ENCODE measurements around the gene POLG2. TPM values are rescaled to one million over a fixed set of nuclear protein-coding genes. Genes with fewer than 3 reads are reported as not detected.
"Not testable (repeated sequence)": the region's sequence is repeated elsewhere in the genome, so short reads cannot be mapped to it uniquely, and the experiment has no call there.

POLG2 gene
- polyA plus RNA-seq, 1 donor (not counting 4 experiments of a cell fraction or from before 2014, with no cell fraction given): 14.0 TPM

DNA sequence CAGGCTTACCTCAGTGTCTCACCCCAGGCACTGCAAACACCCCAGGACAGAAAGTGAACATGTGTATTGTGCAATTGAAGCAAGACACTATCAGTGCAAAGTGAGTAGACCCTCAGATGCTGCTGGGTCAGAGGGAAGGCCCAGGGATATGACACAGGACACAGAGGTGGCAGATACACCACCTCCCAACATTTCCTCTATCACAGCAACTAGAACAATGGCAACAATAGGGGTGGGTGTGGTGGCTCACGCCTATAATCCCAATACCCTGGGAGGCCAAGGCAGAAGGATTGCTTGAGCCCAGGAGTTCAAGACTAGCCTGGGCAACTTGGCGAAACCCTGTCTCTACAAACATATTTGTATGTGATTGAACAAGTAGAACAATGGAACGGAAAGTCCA is 25.4 kb downstream of the POLG2 start:
- TF ChIP-seq, protein P1, sequence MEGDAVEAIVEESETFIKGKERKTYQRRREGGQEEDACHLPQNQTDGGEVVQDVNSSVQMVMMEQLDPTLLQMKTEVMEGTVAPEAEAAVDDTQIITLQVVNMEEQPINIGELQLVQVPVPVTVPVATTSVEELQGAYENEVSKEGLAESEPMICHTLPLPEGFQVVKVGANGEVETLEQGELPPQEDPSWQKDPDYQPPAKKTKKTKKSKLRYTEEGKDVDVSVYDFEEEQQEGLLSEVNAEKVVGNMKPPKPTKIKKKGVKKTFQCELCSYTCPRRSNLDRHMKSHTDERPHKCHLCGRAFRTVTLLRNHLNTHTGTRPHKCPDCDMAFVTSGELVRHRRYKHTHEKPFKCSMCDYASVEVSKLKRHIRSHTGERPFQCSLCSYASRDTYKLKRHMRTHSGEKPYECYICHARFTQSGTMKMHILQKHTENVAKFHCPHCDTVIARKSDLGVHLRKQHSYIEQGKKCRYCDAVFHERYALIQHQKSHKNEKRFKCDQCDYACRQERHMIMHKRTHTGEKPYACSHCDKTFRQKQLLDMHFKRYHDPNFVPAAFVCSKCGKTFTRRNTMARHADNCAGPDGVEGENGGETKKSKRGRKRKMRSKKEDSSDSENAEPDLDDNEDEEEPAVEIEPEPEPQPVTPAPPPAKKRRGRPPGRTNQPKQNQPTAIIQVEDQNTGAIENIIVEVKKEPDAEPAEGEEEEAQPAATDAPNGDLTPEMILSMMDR (optimal IDR thresholded peaks at IDR 0.05 in 1 of 3, IDR thresholded peaks at IDR 0.05 in 1 of 3, conservative IDR thresholded peaks at IDR 0.05 in 1 of 3; ENCODE audit: extremely low read depth in 1 of 3, insufficient read depth in 2 of 3, low read length in 3 of 3): no peak
- TF ChIP-seq EZH2 (IDR thresholded peaks at IDR 0.05; ENCODE audit: low read length): no peak
- Histone ChIP-seq H3K27ac (ENCODE audit: control insufficient read depth, insufficient read depth, low read length) (no peak overlapping the region), H3K36me3 (ENCODE audit: control insufficient read depth in 2 of 2, extremely low read depth in 1 of 2, insufficient read depth in 2 of 2, low read length in 2 of 2) (no peaks in the 10 kb centered on the region), H3K9me1 (ENCODE audit: control insufficient read depth, extremely low read depth, insufficient read depth, low read length) (no peaks in the 10 kb centered on the region), H2AFZ (ENCODE audit: control insufficient read depth, low read length) (no peak overlapping the region), H3K9ac (ENCODE audit: control insufficient read depth, extremely low read depth, insufficient read depth, low read length) (no peak overlapping the region), H3K27me3 (ENCODE audit: control insufficient read depth, extremely low read depth, insufficient read depth, low read length) (peaks cover 3% of the 10 kb centered on the region), H3K4me2 (ENCODE audit: control insufficient read depth, extremely low read depth, insufficient read depth, low read depth, low read length) (no peak overlapping the region), H3K4me1 (ENCODE audit: control insufficient read depth, extremely low read depth, insufficient read depth, low read length) (no peaks in the 10 kb centered on the region), H3K9me3 (ENCODE audit: control insufficient read depth, low read depth, low read length) (no peaks in the 10 kb centered on the region), H4K20me1 (ENCODE audit: control insufficient read depth, extremely low read depth, insufficient read depth, low read length) (no peaks in the 10 kb centered on the region), H3K79me2 (ENCODE audit: control insufficient read depth, insufficient read depth, low read length) (no peaks in the 10 kb centered on the region), H3K4me3 (ENCODE audit: control insufficient read depth in 2 of 3, extremely low read depth in 1 of 3, insufficient read depth in 2 of 3, low read depth in 1 of 3, low read length in 3 of 3) (no peak overlapping the region)
- no peak for FAIRE-seq
- dilution Hi-C loops (cut with MboI; ENCODE audit: extremely low pct_ligation_motif_present, low sequenced_read_pairs): no loop called here
- no peak for DNase-seq (ENCODE audit: low read depth, low spot score)

- Histone ChIP-seq H3K27ac (ENCODE audit: control insufficient read depth, insufficient read depth, low read length) (no peak overlapping the region), H3K27me3 (ENCODE audit: control insufficient read depth, extremely low read depth, insufficient read depth, low read length) (peaks cover 6% of the 10 kb centered on the region), H3K4me3 (ENCODE audit: control insufficient read depth in 2 of 3, extremely low read depth in 1 of 3, insufficient read depth in 2 of 3, low read depth in 1 of 3, low read length in 3 of 3) (no peak overlapping the region), H3K9ac (ENCODE audit: control insufficient read depth, extremely low read depth, insufficient read depth, low read length) (no peak overlapping the region), H3K9me3 (ENCODE audit: control insufficient read depth, low read depth, low read length) (no peaks in the 10 kb centered on the region), H2AFZ (ENCODE audit: control insufficient read depth, low read length) (no peak overlapping the region), H3K36me3 (ENCODE audit: control insufficient read depth in 2 of 2, extremely low read depth in 1 of 2, insufficient read depth in 2 of 2, low read length in 2 of 2) (no peaks in the 10 kb centered on the region), H4K20me1 (ENCODE audit: control insufficient read depth, extremely low read depth, insufficient read depth, low read length) (no peaks in the 10 kb centered on the region), H3K4me1 (ENCODE audit: control insufficient read depth, extremely low read depth, insufficient read depth, low read length) (no peaks in the 10 kb centered on the region), H3K9me1 (ENCODE audit: control insufficient read depth, extremely low read depth, insufficient read depth, low read length) (no peaks in the 10 kb centered on the region), H3K4me2 (ENCODE audit: control insufficient read depth, extremely low read depth, insufficient read depth, low read depth, low read length) (no peak overlapping the region), H3K79me2 (ENCODE audit: control insufficient read depth, insufficient read depth, low read length) (no peaks in the 10 kb centered on the region)
- DNase-seq (ENCODE audit: low read depth, low spot score) (no peak), FAIRE-seq (no peak)
- dilution Hi-C loops (cut with MboI; ENCODE audit: extremely low pct_ligation_motif_present, low sequenced_read_pairs): no loop called here
- TF ChIP-seq, protein P1 (optimal IDR thresholded peaks at IDR 0.05 in 1 of 3, IDR thresholded peaks at IDR 0.05 in 1 of 3, conservative IDR thresholded peaks at IDR 0.05 in 1 of 3; ENCODE audit: extremely low read depth in 1 of 3, insufficient read depth in 2 of 3, low read length in 3 of 3): no peak
- TF ChIP-seq EZH2 (IDR thresholded peaks at IDR 0.05; ENCODE audit: low read length): no peak
Measured at GRCh38 chr17:64470625-64471024, 26.2 kb downstream of the POLG2 start.

GRCh38 chr17:64466834-64467233 is 30.0 kb downstream of the POLG2 start:
- H4K20me1 ChIP-seq (ENCODE audit: control insufficient read depth, extremely low read depth, insufficient read depth, low read length); H3K9ac ChIP-seq (ENCODE audit: control insufficient read depth, extremely low read depth, insufficient read depth, low read length); H3K27me3 ChIP-seq (ENCODE audit: control insufficient read depth, extremely low read depth, insufficient read depth, low read length); FAIRE-seq; H3K9me1 ChIP-seq (ENCODE audit: control insufficient read depth, extremely low read depth, insufficient read depth, low read length); H3K4me2 ChIP-seq (ENCODE audit: control insufficient read depth, extremely low read depth, insufficient read depth, low read depth, low read length); H3K4me3 ChIP-seq (ENCODE audit: control insufficient read depth in 2 of 3, extremely low read depth in 1 of 3, insufficient read depth in 2 of 3, low read depth in 1 of 3, low read length in 3 of 3); DNase-seq (ENCODE audit: low read depth, low spot score); H3K79me2 ChIP-seq (ENCODE audit: control insufficient read depth, insufficient read depth, low read length); H3K4me1 ChIP-seq (ENCODE audit: control insufficient read depth, extremely low read depth, insufficient read depth, low read length); H3K27ac ChIP-seq (ENCODE audit: control insufficient read depth, insufficient read depth, low read length); dilution Hi-C loops (cut with MboI; ENCODE audit: extremely low pct_ligation_motif_present, low sequenced_read_pairs); H2AFZ ChIP-seq (ENCODE audit: control insufficient read depth, low read length); H3K9me3 ChIP-seq (ENCODE audit: control insufficient read depth, low read depth, low read length); H3K36me3 ChIP-seq (ENCODE audit: control insufficient read depth in 2 of 2, extremely low read depth in 1 of 2, insufficient read depth in 2 of 2, low read length in 2 of 2): not testable (repeated sequence)

Measured in keratinocyte (primary cell).